GM23338 (cell line): ENCODE data around the gene RRAS. TPM values are rescaled to one million over a fixed set of nuclear protein-coding genes. Genes with fewer than 3 reads are reported as not detected.

Experiments used
- ATAC-seq: fragments of 200-7000 bp; cut with Tn5 transposase; 3 replicates; pipeline ENCODE4 v1.9.1; 2020
- DNase-seq: peaks from one replicate; pipeline ENCODE4 v3.0.0-alpha.2; 2015; ENCODE audit warnings: low spot score
- H2AFZ ChIP-seq: fragments of 200-600 bp; sonication (generic); 2 replicates; pipeline ENCODE4 v1.8.0; 2016; ENCODE audit warnings: antibody characterized with exemption, mild to moderate bottlenecking, moderate library complexity
- H3F3A ChIP-seq: fragments of 200-600 bp; sonication (generic); replicated peaks from 2 replicates; pipeline ENCODE4 v1.8.0; 2017; ENCODE audit warnings: antibody characterized with exemption, mixed run types, low read depth
- H3K27ac ChIP-seq: fragments of 200-600 bp; sonication (generic); 2 replicates; pipeline ENCODE4 v1.6.1; 2016; ENCODE audit warnings: low read depth
- H3K27me3 ChIP-seq: fragments of 200-600 bp; sonication (generic); 2 replicates; pipeline ENCODE4 v1.8.0; 2016; ENCODE audit warnings: mild to moderate bottlenecking, mixed run types, moderate library complexity; ENCODE audit not compliant: insufficient read depth
- H3K36me3 ChIP-seq: fragments of 200-600 bp; sonication (generic); 2 replicates; pipeline ENCODE4 v1.8.0; 2016; ENCODE audit warnings: mild to moderate bottlenecking; ENCODE audit not compliant: insufficient read depth
- H3K4me1 ChIP-seq: fragments of 200-600 bp; sonication (generic); 2 replicates; pipeline ENCODE4 v1.8.0; 2016; ENCODE audit warnings: mild to moderate bottlenecking, moderate library complexity; ENCODE audit not compliant: insufficient read depth
- H3K4me2 ChIP-seq: fragments of 200-600 bp; sonication (generic); 2 replicates; pipeline ENCODE4 v1.7.1; 2017; ENCODE audit warnings: mixed run types
- H3K4me3 ChIP-seq: fragments of 200-600 bp; sonication (generic); 2 replicates; pipeline ENCODE4 v1.6.1; 2016; ENCODE audit warnings: mixed run types
- H3K79me2 ChIP-seq: fragments of 200-600 bp; sonication (generic); replicated peaks from 2 replicates; pipeline ENCODE4 v1.8.0; 2017; ENCODE audit warnings: mild to moderate bottlenecking; ENCODE audit not compliant: insufficient read depth
- H3K9me2 ChIP-seq: fragments of 200-600 bp; sonication (generic); 2 replicates; pipeline ENCODE4 v1.8.0; 2017; ENCODE audit not compliant: insufficient read depth
- H4K20me1 ChIP-seq: fragments of 200-600 bp; sonication (generic); replicated peaks from 2 replicates; pipeline ENCODE4 v1.8.0; 2017; ENCODE audit warnings: mild to moderate bottlenecking; ENCODE audit not compliant: insufficient read depth
- H3K27ac Mint-ChIP-seq: 2 replicates; pipeline ENCODE4 v1.8.0; 2020; ENCODE audit warnings: inconsistent platforms, mild to moderate bottlenecking, moderate library complexity, mixed read lengths
- H3K27me3 Mint-ChIP-seq: 3 replicates; pipeline ENCODE4 v1.8.0; 2022; ENCODE audit warnings: low read depth, mild to moderate bottlenecking, moderate library complexity, mixed read lengths, inconsistent platforms; ENCODE audit not compliant: insufficient read depth, poor library complexity
- H3K36me3 Mint-ChIP-seq: 3 replicates; pipeline ENCODE4 v1.8.0; 2021; ENCODE audit warnings: low read depth, mild to moderate bottlenecking, inconsistent platforms, moderate library complexity, mixed read lengths
- H3K4me1 Mint-ChIP-seq: 3 replicates; pipeline ENCODE4 v1.8.0; 2020; ENCODE audit warnings: mild to moderate bottlenecking, inconsistent platforms, mixed read lengths
- H3K4me3 Mint-ChIP-seq: 3 replicates; pipeline ENCODE4 v1.8.0; 2021; ENCODE audit warnings: moderate library complexity, mild to moderate bottlenecking, inconsistent platforms, mixed read lengths
- H3K9me3 Mint-ChIP-seq: 3 replicates; pipeline ENCODE4 v1.8.0; 2020; ENCODE audit warnings: moderate library complexity, mild to moderate bottlenecking, inconsistent platforms, mixed read lengths
- CREB1 ChIP-seq: fragments of 250-450 bp; sonication (Bioruptor Pico); IDR thresholded peaks from 2 replicates; pipeline ENCODE4 v1.5.0; 2020; ENCODE audit warnings: low read depth, mild to moderate bottlenecking, moderate library complexity
- EZH2 ChIP-seq: fragments of 200-600 bp; sonication (generic); IDR thresholded peaks from one replicate; pipeline ENCODE4 v1.8.0; 2017; ENCODE audit warnings: antibody characterized with exemption, mild to moderate bottlenecking, low read depth; ENCODE audit not compliant: unreplicated experiment
- POLR2AphosphoS5 ChIP-seq: IDR thresholded peaks from 2 replicates; pipeline ENCODE4 v1.6.1; 2016; ENCODE audit warnings: antibody characterized with exemption, low read depth
- STAT1 ChIP-seq: IDR thresholded peaks from one replicate; pipeline ENCODE4 v1.6.1; 2016; ENCODE audit warnings: antibody characterized with exemption; ENCODE audit not compliant: unreplicated experiment
- ZNF114 ChIP-seq: fragments of 250-450 bp; sonication (Bioruptor Pico); IDR thresholded peaks from 2 replicates; pipeline ENCODE4 v1.5.0; 2020; ENCODE audit warnings: mild to moderate bottlenecking, moderate library complexity
- ZNF331 ChIP-seq: fragments of 250-450 bp; sonication (Bioruptor Pico); IDR thresholded peaks from 2 replicates; pipeline ENCODE4 v1.5.0; 2020; ENCODE audit warnings: low read depth, mild to moderate bottlenecking, moderate library complexity
- ZNF462 ChIP-seq: fragments of 250-450 bp; sonication (Bioruptor Pico); IDR thresholded peaks from 2 replicates; pipeline ENCODE4 v1.5.0; 2020; ENCODE audit warnings: mild to moderate bottlenecking, moderate library complexity
- polyA plus RNA-seq: library from polyadenylated mRNA; unstranded; fragments of >200 nt; fragmentation: Nextera tagmentation; extraction: Ambion mirVana; gene quantifications from 2 replicates; pipeline ENCODE4 v1.2.1, GENCODE V29; 2016
- total RNA-seq: library from RNA; depleted of rRNA; stranded (reverse); fragments of >200 nt; shearing (Covaris generic); gene quantifications from 2 replicates; pipeline ENCODE4 v1.2.3, GENCODE V29; 2014
- TF ChIP-seq, protein P1 (sequence below), 2 experiments: fragments of 200-600 bp in 1 of 2; sonication (generic) in 1 of 2; conservative IDR thresholded peaks; 2 replicates each; pipeline versions ENCODE4 v1.5.1 to v1.6.1; 2016 to 2017; ENCODE audit warnings: antibody characterized with exemption in 2 of 2, low read depth in 2 of 2, mild to moderate bottlenecking in 2 of 2, moderate library complexity in 1 of 2

The RRAS gene
- total and polyA plus RNA-seq, 2 experiments from 2014 or later: 9.3 to 30.0 TPM

DNA sequence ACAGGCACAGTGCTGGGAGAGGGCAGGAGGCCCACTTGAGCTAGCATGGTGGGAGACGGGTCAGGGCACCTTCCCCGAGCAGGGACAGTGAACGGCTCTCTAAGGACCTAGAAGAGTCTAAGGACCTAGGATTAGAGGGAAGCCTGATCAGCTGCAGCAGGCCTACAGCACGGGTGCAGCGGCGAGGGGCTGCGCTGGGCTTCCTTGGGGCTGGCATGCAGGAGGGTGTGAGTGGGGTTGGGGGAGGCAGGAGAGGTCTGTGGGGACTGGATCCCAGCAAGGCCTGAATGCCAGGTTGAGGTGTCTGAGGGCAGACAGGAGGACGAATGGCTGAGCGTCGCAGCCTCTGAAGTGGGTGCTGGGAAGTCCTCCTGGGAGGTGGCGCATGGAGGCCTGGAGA lies 5.6 kb upstream of the RRAS start:
- no peaks in the 10 kb centered on the region; the same call in none of the 2 replicates for H3K36me3 ChIP-seq
- Mint-ChIP-seq H3K4me3 (no peak overlapping the region), H3K36me3 (peaks cover 32% of the 10 kb centered on the region), H3K27me3 (peaks cover 22% of the 10 kb centered on the region), H3K27ac (peak overlapping the region; percentile 77; the same call in 1 of the 2 replicates), H3K4me1 (peaks cover 30% of the 10 kb centered on the region), H3K9me3 (no peaks in the 10 kb centered on the region)
- no peaks in the 10 kb centered on the region for H3K9me2 ChIP-seq
- H2AFZ ChIP-seq: no peak overlapping the region
- peaks cover 13% of the 10 kb centered on the region for H4K20me1 ChIP-seq
- peaks cover 26% of the 10 kb centered on the region for H3K79me2 ChIP-seq
- no peak for DNase-seq
- no peak for ATAC-seq
- H3K27ac ChIP-seq: no peak overlapping the region
- no peak for TF ChIP-seq ZNF462
- no peak for TF ChIP-seq EZH2
- TF ChIP-seq POLR2AphosphoS5: no peak
- TF ChIP-seq STAT1: no peak
- no peak for TF ChIP-seq CREB1 (CRISPR knock-in tag)
- no peak for TF ChIP-seq ZNF331
- TF ChIP-seq ZNF114 (CRISPR knock-in tag): no peak
- TF ChIP-seq, protein P1, sequence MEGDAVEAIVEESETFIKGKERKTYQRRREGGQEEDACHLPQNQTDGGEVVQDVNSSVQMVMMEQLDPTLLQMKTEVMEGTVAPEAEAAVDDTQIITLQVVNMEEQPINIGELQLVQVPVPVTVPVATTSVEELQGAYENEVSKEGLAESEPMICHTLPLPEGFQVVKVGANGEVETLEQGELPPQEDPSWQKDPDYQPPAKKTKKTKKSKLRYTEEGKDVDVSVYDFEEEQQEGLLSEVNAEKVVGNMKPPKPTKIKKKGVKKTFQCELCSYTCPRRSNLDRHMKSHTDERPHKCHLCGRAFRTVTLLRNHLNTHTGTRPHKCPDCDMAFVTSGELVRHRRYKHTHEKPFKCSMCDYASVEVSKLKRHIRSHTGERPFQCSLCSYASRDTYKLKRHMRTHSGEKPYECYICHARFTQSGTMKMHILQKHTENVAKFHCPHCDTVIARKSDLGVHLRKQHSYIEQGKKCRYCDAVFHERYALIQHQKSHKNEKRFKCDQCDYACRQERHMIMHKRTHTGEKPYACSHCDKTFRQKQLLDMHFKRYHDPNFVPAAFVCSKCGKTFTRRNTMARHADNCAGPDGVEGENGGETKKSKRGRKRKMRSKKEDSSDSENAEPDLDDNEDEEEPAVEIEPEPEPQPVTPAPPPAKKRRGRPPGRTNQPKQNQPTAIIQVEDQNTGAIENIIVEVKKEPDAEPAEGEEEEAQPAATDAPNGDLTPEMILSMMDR (conservative IDR thresholded peaks at IDR 0.05; ENCODE audit: low read depth in 2 of 2): no peak
- H3K4me2 ChIP-seq: no peak overlapping the region
- H3F3A ChIP-seq: peaks cover 21% of the 10 kb centered on the region
- no peaks in the 10 kb centered on the region for H3K27me3 ChIP-seq
- no peak overlapping the region for H3K4me3 ChIP-seq
- H3K4me1 ChIP-seq: peaks cover 18% of the 10 kb centered on the region
